ENCODE measurements around the gene METTL25.

Gene METTL25

DNA sequence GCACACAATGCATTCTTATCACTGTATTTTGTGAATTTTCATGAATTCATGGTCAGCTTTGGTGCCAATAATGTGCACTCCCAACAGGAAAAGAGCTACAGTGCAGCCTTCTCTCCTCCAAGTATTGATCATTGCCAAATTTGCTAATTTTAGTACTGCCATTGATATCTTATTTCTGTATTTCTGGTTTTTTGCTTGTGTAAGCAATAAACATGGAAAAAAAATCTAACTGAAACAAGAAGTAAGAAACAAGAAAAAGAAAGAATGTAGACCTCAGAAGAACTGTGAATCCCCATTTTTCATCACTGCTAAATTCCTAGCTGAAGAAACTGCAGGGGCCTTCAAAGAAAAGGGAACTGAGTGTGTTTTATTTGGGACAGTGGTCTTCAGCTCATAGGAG is 161.2 kb downstream of the METTL25 start:
- no peak for DNase-seq (ENCODE audit: low read depth)
- TF ChIP-seq CTCF (IDR thresholded peaks at IDR 0.05; ENCODE audit: low read length, missing control alignments), result no peak
- no peak overlapping the region for H3K4me3 ChIP-seq (replicated peaks; ENCODE audit: low read depth, low read length)

GRCh38 chr12:82522285-82522684 is 164.0 kb downstream of the METTL25 start:
- DNase-seq (ENCODE audit: low read depth), result no peak
- H3K4me3 ChIP-seq (replicated peaks; ENCODE audit: low read depth, low read length), result no peak overlapping the region
- TF ChIP-seq CTCF (IDR thresholded peaks at IDR 0.05; ENCODE audit: low read length, missing control alignments), result no peak

DNA sequence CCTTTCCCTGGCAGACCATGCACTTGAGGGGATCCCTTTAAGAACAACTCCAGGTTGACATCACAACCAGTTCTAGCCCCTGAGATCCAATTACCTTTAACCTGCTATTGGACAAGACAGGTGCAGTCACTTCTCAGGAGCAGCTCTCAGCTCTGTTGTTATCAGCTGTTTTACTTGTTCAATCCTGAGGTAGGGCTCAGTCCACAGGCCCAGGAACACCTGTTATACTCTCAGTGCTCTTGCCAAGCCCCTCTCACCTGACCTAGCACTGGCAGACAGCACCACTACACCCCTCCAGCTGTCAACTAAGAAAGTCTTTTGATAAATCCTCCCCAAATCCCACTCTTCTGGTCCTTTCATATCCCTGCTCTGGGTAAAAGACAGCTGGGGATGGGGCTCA is 164.4 kb downstream of the METTL25 start:
- DNase-seq (ENCODE audit: low read depth), result no peak
- H3K4me3 ChIP-seq (replicated peaks; ENCODE audit: low read depth, low read length), result no peak overlapping the region
- TF ChIP-seq CTCF (IDR thresholded peaks at IDR 0.05; ENCODE audit: low read length, missing control alignments), result no peak

GRCh38 chr12:82523996-82524395 is 165.7 kb downstream of the METTL25 start:
- H3K4me3 ChIP-seq (replicated peaks; ENCODE audit: low read depth, low read length), result no peak overlapping the region
- TF ChIP-seq CTCF (IDR thresholded peaks at IDR 0.05; ENCODE audit: low read length, missing control alignments), result no peak
- DNase-seq (ENCODE audit: low read depth), result no peak

GRCh38 chr12:82524641-82525040 is 166.3 kb downstream of the METTL25 start:
- H3K4me3 ChIP-seq (replicated peaks; ENCODE audit: low read depth, low read length), result no peak overlapping the region
- no peak for TF ChIP-seq CTCF (IDR thresholded peaks at IDR 0.05; ENCODE audit: low read length, missing control alignments)
- DNase-seq (ENCODE audit: low read depth), result no peak

GRCh38 chr12:82525616-82526015 is 167.3 kb downstream of the METTL25 start:
- no peak for TF ChIP-seq CTCF (IDR thresholded peaks at IDR 0.05; ENCODE audit: low read length, missing control alignments)
- H3K4me3 ChIP-seq (replicated peaks; ENCODE audit: low read depth, low read length), result no peak overlapping the region
- DNase-seq (ENCODE audit: low read depth), result no peak

GRCh38 chr12:82527165-82527780 is 168.9 kb downstream of the METTL25 start:
- H3K4me3 ChIP-seq (replicated peaks; ENCODE audit: low read depth, low read length), result no peak overlapping the region
- peak; percentile 96 for TF ChIP-seq CTCF (IDR thresholded peaks at IDR 0.05; ENCODE audit: low read length, missing control alignments)
- DNase-seq (ENCODE audit: low read depth), result peak; percentile 77
